Spleen (tissue), 11 donors: ENCODE data around the gene NLGN1. TPM values are rescaled to one million over a fixed set of nuclear protein-coding genes. Genes with fewer than 3 reads are reported as not detected.

ENCODE experiments used
- DNase-seq: peaks from one replicate; pipeline ENCODE4 v3.0.0-alpha.2; 2020
- H3K27ac ChIP-seq, 8 donors: fragments of 200-600 bp; sonication (generic) in 7 of 8; 1 replicate in 4 of 8; 2 replicates in 4 of 8; pipeline versions ENCODE4 v1.5.0 to v1.8.0; 2016 to 2021; ENCODE audit warnings: inconsistent platforms in 4 of 8, mild to moderate bottlenecking in 4 of 8, moderate library complexity in 1 of 8
- H3K27me3 ChIP-seq, 7 donors: fragments of 200-600 bp; sonication (generic) in 6 of 7; replicated peaks in 1 of 7; 1 replicate in 4 of 7; 2 replicates in 3 of 7; pipeline versions ENCODE4 v1.5.0 to v1.8.0; 2016 to 2021; ENCODE audit warnings: inconsistent platforms in 3 of 7, mild to moderate bottlenecking in 1 of 7
- H3K36me3 ChIP-seq, 6 donors: fragments of 200-600 bp; sonication (generic) in 5 of 6; 1 replicate in 4 of 6; 2 replicates in 2 of 6; pipeline versions ENCODE4 v1.5.0 to v1.8.0; 2016 to 2021; ENCODE audit warnings: inconsistent platforms in 2 of 6
- H3K4me1 ChIP-seq, 6 donors: fragments of 200-600 bp; sonication (generic) in 5 of 6; 1 replicate in 3 of 6; 2 replicates in 3 of 6; pipeline versions ENCODE4 v1.5.0 to v1.8.0; 2016 to 2021; ENCODE audit warnings: inconsistent platforms in 3 of 6
- H3K4me3 ChIP-seq, 8 donors: fragments of 200-600 bp; sonication (generic) in 7 of 8; 1 replicate in 4 of 8; 2 replicates in 4 of 8; pipeline versions ENCODE4 v1.5.0 to v1.8.0; 2016 to 2021; ENCODE audit warnings: inconsistent platforms in 4 of 8, mild to moderate bottlenecking in 4 of 8, moderate library complexity in 2 of 8
- H3K9me3 ChIP-seq, 8 donors: fragments of 200-600 bp; sonication (generic) in 7 of 8; 1 replicate in 4 of 8; 2 replicates in 4 of 8; pipeline versions ENCODE4 v1.5.0 to v1.8.0; 2016 to 2021; ENCODE audit warnings: inconsistent platforms in 4 of 8
- CTCF ChIP-seq, 11 experiments: fragments of 200-600 bp in 7 of 11; fragments of 450-650 bp in 4 of 11; sonication (generic) in 4 of 11; IDR thresholded peaks in 8 of 11; conservative IDR thresholded peaks in 3 of 11; 1 replicate in 7 of 11; 2 replicates in 4 of 11; pipeline versions ENCODE4 v1.4.0 to v1.8.0; 2016 to 2021; ENCODE audit warnings: antibody characterized with exemption in 11 of 11, inconsistent platforms in 4 of 11, mild to moderate bottlenecking in 1 of 11
- POLR2A ChIP-seq, 3 donors: fragments of 450-650 bp; IDR thresholded peaks; one replicate each; pipeline ENCODE4 v1.5.1; 2017; ENCODE audit warnings: antibody characterized with exemption in 3 of 3, mild to moderate bottlenecking in 1 of 3
- POLR2AphosphoS5 ChIP-seq, 3 donors: sonication (generic); formaldehyde crosslinking; IDR thresholded peaks; one replicate each; pipeline ENCODE4 v1.5.1; 2017; ENCODE audit warnings: antibody characterized with exemption in 3 of 3
- WGBS, 5 donors: extraction: QIAGEN DNeasy Blood & Tissue Kit in 3 of 5; methylation state at CpG; one replicate each; pipeline versions ENCODE4 v1.1.5 to v1.1.7; 2013 to 2018; 5-methylcytosine and 5-hydroxymethylcytosine counted together
- intact Hi-C: fragments of 100-400 bp; cut with DNase I; formaldehyde crosslinking; loops from one replicate; pipeline ENCODE4 v1.15.0; 2023; ENCODE audit warnings: low total_unique reads
- polyA plus RNA-seq, 3 donors: library from polyadenylated mRNA; stranded (reverse); fragments of 200-250 nt; gene quantifications; one replicate each; pipeline ENCODE4 v1.2.1, GENCODE V29; 2013
- total RNA-seq, 7 donors: library from RNA; depleted of rRNA in 3 of 7; stranded (reverse); fragments of >200 nt in 3 of 7; fragmentation: NEBNext Ultra II Directional in 4 of 7; extraction: Animal tissue kit (Norgen Biotek cat#: 25700) in 4 of 7; gene quantifications; one replicate each; pipeline versions ENCODE4 v1.1.0 to v1.2.1, GENCODE V29; 2016 to 2021
- donor health status: healthy with polysubstance abuse.
- donor health status: DM: no; HTN: no; CAD: no; lungs with moderate emphysema.
- donor health status: DM: no; HTN: no; CAD: no.
- donor health status: Bipolar disorder and iron deficiency.
- donor health status: healthy.
- donor health status: DM: no; HTN: no; CAD: no.
- donor health status: DM: yes; HTN: yes; CAD: no.

Gene NLGN1
- total and polyA plus RNA-seq, 10 donors, result 0.03 to 0.13 (median 0.03) TPM; not detected in 7

GRCh38 chr3:174122411-174122810 is 724.9 kb downstream of the NLGN1 start:
- 83 to 93% (median 89%) methylated on average over 2 of the region's 2 CpGs for WGBS, 5 donors
- intact Hi-C loops, result no loop called here
- no peaks in the 10 kb centered on the region for H3K4me1 ChIP-seq
- no peaks in the 10 kb centered on the region for H3K27me3 ChIP-seq
- H3K27ac ChIP-seq, result no peak overlapping the region
- TF ChIP-seq POLR2A (IDR thresholded peaks at IDR 0.05) (no peak), POLR2AphosphoS5 (IDR thresholded peaks at IDR 0.05) (no peak), CTCF (IDR thresholded peaks at IDR 0.05 in 8 of 11, conservative IDR thresholded peaks at IDR 0.05 in 3 of 11) (no peak)
- H3K36me3 ChIP-seq, result no peaks in the 10 kb centered on the region
- no peak overlapping the region for H3K4me3 ChIP-seq
- no peaks in the 10 kb centered on the region for H3K9me3 ChIP-seq
- DNase-seq, result no peak

GRCh38 chr3:174125267-174125824 is 727.8 kb downstream of the NLGN1 start:
- Histone ChIP-seq H3K4me3 (no peak overlapping the region), H3K36me3 (no peaks in the 10 kb centered on the region), H3K4me1 (no peaks in the 10 kb centered on the region), H3K27me3 (no peaks in the 10 kb centered on the region), H3K27ac (no peak overlapping the region), H3K9me3 (no peaks in the 10 kb centered on the region)
- no peak for DNase-seq
- TF ChIP-seq POLR2A (IDR thresholded peaks at IDR 0.05), result no peak
- no peak for TF ChIP-seq POLR2AphosphoS5 (IDR thresholded peaks at IDR 0.05)
- TF ChIP-seq CTCF (IDR thresholded peaks at IDR 0.05 in 8 of 11, conservative IDR thresholded peaks at IDR 0.05 in 3 of 11), result no peak
- intact Hi-C loops, result no loop called here
- WGBS, 5 donors, result 68 to 81% (median 76%) methylated on average over 2 of the region's 2 CpGs

DNA sequence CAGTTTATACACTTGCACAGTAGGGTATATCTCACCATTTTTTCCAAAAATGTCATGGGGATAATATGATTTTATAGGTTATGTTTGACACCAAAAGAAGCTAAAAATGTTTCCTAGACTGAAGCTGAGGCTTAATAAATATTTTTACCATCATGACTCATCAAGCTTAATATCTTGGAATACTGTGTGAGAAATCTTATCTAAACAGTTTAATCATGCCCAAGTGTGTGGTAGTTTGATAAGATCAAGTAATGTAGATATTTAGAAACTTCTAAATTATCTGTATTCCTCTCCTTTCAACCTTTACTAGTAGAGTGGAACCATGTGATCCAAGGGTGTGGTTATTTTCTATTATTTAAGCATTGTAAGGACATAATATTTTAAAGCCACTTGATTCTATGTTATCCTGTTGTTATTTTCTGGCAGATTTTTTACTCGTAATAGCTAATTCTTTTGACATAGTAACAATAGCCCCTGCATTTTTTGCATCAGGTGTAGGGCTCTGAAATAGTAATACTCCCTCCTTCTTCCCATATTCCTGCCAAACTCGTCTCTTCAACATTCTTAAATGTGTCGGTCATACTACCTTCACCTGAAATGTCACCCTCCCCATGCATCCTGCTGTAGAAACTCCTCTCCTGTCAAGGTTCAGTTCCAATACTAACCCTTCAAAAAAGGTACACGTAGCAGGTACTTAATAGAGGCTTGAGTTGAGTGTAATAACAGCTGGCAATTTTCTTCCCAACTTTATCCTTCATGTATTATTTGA is 729.6 kb downstream of the NLGN1 start:
- Histone ChIP-seq H3K27ac (no peak overlapping the region), H3K4me1 (no peaks in the 10 kb centered on the region), H3K9me3 (no peaks in the 10 kb centered on the region), H3K4me3 (no peak overlapping the region), H3K27me3 (no peaks in the 10 kb centered on the region), H3K36me3 (no peaks in the 10 kb centered on the region)
- TF ChIP-seq POLR2A (IDR thresholded peaks at IDR 0.05), result no peak
- TF ChIP-seq CTCF (IDR thresholded peaks at IDR 0.05 in 8 of 11, conservative IDR thresholded peaks at IDR 0.05 in 3 of 11), result no peak
- no peak for TF ChIP-seq POLR2AphosphoS5 (IDR thresholded peaks at IDR 0.05)
- no peak for DNase-seq
- intact Hi-C loops, result no loop called here
- WGBS, 5 donors, result 74 to 84% (median 77%) methylated on average over 4 of the region's 4 CpGs

GRCh38 chr3:174132006-174132405 is 734.5 kb downstream of the NLGN1 start:
- H3K27me3 ChIP-seq, result no peaks in the 10 kb centered on the region
- DNase-seq, result no peak
- no peaks in the 10 kb centered on the region for H3K4me1 ChIP-seq
- TF ChIP-seq CTCF (IDR thresholded peaks at IDR 0.05 in 8 of 11, conservative IDR thresholded peaks at IDR 0.05 in 3 of 11) (no peak), POLR2A (IDR thresholded peaks at IDR 0.05) (no peak), POLR2AphosphoS5 (IDR thresholded peaks at IDR 0.05) (no peak)
- 63 to 92% (median 85%) methylated on average over 1 of the region's 1 CpG for WGBS, 5 donors
- no peaks in the 10 kb centered on the region for H3K36me3 ChIP-seq
- intact Hi-C loops, result no loop called here
- no peak overlapping the region for H3K27ac ChIP-seq
- no peak overlapping the region for H3K4me3 ChIP-seq
- H3K9me3 ChIP-seq, result no peaks in the 10 kb centered on the region
